Measurements from ENCODE around the gene PRR33.
"Not testable (repeated sequence)": the region's sequence is repeated elsewhere in the genome, so short reads cannot be mapped to it uniquely, and the experiment has no call there.

Gene PRR33

DNA sequence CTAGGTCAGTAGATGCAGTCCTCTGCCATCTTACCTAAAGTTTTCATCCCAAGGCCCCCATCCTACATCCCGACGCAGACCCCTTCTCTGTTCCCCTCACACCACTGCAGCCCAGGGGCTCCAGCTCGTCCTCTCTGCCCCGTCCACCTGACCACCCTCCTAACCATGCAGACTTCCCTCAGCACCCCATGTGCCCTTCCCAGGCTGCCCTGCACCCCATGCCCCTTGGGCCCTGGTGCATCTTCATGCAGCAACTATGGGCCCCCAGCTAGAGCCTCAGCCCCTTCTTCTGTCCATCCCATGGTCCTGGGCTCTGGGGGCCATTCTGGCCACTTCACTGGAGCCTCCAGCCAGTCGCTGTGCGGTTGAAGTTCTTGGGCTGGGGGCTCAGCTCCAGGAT lies 2.9 kb downstream of the PRR33 start:
- DNase-seq, result no peak

DNA sequence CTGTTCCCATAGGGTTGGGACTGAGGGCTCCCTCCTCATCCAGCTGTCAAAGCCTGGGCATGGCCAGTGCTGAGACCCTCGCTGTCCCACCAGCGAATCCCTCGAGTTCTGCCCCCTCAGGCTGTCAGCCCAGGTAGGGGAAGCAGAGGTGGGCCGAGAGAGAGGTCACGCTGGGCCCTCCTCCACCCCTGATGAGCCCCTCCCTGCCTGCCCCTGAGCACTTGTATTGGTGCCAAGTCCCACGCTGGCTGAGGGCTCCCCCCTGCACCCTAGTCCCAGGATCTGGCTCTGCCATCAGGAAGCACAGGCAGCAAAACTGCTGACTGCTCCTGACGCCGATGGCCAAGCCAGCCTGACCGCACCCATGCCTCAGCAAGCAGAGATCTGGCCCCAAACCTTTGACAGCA lies 3.3 kb downstream of the PRR33 start:
- DNase-seq, result no peak

DNA sequence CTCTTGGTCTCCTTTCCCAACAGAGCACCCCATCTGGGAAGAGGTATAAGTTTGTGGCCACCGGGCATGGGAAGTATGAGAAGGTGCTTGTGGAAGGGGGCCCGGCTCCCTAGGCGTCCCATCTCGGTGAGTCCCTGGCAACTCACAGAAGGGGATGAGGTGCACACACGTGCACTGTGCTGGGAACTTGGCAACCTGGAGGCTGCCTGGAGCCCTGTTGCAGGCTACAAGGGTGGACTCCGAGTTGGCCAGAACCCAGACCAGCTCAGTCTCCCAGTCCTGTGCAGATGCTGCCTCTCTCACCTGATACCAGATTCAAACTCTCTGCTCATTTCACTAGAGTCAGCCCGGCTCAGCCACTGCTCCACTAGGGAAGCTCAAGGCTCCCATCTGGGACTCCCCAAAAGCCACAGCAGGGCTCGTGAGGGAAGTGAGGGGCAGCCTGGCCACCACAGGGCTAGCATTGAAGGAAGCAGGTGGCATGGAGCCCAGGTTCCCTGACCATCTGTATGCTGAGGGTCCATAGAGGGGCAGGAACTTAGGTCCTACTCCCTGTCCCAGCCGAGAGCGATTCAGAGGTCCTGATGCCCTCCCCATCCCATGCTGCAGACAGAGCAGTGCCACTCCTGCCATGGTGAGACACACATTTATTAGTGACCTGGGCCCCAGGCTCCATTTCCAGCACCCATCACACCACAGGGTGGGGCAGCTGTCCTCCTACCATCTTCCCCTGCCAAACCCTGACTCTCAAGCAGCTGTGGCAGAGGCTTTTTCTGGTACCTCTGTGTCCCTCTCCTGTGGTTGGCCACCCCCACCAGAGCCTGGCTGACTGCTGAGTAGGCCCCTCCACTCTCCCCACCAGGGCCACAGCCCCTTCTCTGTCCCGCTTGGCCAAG lies 4.0 kb downstream of the PRR33 start:
- no peak for DNase-seq

DNA sequence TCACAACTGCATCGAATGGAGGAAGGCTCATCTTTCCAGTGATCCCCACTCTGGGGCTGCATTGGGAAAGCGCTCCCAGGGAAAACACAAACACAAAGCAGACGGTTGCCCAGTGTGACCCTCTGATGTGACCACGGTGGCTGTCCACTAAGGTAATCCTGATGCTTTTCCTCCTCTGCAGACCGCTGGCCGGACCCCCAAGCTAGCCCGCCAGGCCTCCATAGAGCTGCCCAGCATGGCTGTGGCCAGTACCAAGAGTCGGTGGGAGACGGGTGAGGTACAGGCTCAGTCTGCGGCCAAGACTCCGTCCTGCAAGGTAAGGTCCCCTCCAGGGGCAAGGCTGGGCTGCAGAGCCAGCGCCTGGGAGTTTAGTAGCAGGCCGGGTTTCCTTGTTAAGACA lies 5.1 kb downstream of the PRR33 start:
- DNase-seq, result not testable (repeated sequence)

DNA sequence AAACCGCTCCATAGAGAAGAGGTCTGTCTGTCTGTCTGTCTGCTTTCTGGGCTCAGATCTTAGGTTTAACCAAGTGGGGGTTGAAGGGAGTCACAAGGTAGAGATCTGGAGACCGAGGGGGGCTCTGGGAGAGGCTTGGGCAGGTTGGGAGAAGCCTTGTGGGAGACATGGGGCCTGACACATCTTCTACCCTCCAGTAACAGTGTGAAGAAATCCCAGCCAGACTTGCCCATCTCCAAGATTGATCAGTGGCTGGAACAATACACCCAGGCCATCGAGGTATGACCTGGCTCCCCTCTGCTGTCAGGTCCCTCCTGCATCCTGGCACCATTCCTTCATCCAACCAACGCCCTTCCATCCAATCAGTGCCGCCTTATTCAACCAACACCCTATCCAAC lies 7.4 kb downstream of the PRR33 start:
- no peak for DNase-seq

DNA sequence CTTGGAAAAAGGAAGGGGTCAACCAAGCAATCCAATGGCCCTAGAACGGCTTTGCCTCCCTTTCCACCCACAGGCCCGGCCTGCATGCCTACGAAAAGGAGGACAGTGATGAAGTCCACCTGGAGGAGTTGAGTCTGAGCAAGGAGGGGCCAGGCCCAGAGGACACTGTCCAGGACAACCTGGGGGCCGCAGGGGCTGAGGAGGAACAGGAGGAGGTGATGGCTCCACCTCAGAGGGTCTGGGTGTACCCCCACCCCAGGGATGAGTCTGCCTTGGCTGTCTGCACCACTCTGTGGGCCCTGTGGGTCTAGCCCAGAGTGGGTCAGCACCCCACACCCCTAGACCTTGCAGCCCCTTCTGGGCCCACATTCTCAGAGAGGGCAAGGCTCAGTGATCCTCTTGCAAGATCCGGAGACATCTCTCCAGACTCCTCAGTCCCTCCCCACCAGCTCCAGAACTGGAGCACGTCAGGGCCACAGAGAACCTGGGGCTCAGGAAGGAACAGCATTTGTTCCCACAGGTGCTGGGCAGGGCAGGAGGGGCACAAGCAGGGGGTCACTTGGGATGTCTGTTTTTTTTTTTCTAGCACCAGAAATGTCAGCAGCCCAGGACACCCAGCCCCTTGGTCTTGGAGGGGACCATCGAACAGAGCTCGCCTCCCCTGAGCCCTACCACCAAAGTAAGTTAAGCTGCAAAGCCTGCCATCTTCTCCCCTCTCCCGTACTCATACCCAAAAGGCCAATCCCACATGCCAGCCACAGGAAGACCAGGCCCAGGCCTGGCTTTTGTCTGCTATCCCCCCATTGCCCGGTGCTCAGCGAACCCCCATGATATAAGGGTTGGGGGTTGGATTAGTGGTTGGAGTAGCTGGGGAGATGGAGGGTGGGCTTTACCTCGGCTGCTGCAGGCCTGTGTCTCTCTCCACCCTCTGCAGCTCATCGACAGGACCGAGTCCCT lies 8.1 kb downstream of the PRR33 start:
- DNase-seq, result no peak

DNA sequence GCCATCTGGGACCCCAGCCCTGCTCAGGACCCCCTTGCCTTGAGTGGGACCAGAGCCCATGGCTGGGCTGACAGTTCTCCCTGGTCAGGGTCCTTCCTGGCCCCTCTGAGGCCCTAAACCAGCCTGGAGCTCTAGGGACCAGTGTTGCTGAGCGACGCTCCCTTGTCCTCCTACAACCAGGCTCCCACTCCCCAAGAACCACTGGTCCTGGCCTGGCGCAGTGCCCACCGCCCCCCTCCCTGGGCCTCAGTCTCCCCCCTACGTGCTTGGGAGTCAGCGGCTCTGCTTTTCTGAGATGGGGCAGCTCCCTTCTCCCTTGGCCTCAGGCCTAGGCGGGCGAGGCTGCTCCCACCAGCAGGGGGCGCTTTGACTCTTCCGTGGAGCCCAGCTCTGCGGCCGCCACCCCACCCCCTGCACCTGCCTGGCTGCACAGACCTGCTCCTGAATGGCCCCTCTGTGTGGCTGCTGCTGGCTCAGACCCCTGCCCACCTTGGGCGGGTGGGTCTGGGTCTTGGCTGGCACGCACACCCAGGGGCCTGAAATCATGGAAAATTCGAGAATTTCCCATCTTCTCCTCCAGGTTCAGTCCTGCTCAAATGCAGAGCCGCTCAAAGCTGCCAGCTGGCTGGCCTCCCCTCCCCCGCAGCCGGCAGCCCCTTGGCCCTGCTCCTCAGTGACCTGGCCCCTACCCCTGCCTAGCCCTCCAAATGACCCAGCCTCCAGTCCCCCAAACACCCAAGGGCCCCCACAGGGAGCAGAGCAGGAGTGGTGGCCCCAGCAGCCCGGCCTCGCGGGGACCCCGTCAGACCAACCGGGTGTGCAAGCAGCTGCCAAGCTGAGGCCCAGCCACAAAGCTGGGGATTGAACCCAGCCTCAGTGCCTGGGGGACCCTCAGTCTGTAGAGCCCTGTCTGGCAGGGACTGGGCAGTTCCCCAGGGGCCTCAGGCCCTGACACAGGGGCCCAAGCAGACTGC lies 9.1 kb downstream of the PRR33 start:
- DNase-seq, result no peak

DNA sequence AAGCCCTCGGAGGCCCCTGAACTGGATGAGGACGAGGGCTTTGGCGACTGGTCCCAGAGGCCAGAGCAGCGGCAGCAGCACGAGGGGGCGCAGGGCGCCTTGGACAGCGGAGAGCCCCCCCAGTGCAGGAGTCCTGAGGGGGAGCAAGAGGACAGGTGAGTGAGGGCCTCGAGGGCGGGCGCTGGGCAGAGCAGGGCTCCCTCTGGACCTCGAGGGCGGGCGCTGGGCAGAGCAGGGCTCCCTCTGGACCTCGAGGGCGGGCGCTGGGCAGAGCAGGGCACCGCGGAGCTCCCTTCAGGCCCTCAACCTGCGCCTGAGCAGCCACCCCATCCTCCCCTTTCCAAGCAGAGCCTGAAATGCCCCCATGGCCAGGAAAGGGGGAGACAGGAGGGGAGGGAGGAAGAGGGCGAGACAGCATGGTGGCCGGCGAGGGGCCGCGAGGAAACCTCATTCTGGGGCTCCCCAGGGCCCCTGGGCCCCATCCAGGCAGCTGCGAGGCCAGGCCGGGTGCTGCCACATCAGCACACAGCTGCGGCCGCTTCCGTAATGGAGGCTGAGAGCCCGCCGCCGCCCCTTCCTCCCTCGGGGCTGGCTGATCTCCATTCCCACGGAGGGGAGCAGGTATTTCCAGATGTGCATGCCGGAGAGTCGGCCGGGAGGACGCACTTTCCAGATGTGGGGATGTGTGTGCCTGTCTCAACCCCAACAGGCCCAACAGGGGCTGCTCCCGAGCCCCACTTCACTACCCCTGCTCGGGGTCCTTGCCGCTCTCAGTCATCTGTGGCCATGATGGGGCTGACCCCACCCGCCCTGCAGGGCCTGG lies 10.0 kb downstream of the PRR33 start:
- DNase-seq, result no peak

DNA sequence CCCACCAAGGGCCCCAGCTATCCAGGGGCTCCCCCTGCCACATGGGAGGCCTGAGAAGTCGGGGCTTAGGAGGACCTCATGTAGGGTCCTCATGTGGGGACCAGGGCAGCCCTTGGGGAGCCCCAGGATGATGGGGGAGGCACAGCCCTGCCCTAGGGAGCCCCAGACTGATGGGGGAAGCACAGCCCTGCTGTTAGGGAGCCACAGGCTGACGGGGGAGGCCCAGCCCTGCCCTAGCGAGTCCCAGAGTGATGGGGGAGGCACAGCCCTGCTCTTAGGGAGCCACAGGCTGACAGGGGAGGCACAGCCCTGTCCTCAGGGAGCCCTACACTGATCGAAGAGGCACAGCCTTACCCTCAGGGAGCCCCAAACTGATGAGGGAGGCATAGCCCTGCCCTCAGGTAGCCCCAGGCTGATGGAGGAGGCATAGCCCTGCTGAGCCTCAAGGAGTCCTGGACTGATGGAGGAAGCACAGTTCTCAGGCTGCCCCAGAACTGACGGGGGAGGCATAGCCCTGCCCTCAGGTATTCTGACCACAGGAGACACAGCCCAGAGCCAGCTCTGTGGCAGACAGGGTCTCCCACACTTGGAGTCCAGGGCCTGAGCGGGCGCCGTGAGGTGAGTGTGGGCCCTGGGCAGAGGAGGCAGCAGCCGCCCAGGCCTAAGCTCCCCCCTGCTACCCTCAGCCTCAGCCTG lies 10.8 kb downstream of the PRR33 start:
- no peak for DNase-seq

DNA sequence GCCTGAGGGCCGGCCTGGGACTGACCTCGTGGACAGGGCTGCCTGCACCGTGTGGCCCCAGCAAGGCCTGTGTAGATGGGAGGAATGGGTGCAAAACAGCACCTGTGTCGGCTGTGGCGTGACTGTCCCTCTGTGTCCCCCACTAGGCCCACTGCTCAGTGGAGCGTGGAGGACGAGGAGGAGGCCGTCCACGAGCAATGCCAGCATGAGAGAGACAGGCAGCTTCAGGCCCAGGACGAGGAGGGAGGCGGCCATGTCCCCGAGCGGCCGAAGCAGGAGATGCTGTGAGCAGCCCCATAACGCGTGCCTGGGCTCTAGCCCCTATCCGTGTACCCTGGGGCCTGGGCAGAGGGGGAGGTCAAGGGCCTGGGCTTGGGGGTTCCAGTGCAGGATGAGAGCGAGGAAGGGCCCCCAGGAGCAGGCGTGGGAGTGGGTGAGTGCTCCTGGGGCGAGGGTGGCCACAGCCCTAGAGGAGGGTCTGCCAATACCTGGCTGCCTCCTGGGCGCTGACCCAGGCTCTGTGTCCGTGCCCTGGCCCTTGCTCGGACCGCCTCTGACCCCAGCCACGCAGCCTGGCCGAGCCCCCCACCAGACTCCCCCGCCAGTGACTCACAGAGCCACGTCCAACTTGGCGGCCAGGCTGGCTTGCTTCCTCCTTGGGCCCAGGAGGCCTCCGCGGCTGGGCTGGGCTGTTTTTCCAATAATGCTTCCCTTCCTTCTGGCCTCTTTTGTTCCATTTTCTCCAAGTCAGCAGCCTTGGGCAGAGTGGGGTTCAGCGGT lies 11.6 kb downstream of the PRR33 start:
- no peak for DNase-seq

DNA sequence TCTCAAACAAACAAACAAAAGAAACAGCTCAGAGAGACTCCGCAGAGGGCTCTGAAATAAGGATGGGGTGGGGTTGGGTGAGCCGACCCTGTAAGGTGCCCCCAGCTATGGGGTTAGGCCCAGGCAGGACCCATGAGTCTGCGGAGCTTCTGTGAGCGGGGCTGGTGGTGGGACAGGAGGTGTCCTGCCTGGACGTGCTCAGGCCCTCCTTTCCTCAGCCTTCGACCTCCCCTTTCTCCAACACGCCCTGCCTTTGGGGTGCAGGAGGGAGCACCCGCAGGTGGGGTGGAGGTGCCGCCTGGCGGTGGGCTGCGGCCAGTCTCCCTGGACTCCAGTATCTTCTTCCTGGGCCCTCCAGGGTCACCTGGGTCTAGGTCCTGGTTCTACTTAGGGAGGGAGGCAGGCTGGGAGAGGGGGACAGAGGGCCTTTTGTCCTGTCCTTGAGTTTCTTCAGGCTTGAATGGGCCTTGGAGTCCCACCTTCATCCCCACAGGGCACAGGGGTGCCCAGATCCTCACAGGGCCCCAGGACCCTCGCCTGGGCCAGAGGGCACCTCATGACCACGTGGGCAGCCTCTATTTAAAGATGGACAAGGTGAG lies 12.3 kb downstream of the PRR33 start:
- no peak for DNase-seq

DNA sequence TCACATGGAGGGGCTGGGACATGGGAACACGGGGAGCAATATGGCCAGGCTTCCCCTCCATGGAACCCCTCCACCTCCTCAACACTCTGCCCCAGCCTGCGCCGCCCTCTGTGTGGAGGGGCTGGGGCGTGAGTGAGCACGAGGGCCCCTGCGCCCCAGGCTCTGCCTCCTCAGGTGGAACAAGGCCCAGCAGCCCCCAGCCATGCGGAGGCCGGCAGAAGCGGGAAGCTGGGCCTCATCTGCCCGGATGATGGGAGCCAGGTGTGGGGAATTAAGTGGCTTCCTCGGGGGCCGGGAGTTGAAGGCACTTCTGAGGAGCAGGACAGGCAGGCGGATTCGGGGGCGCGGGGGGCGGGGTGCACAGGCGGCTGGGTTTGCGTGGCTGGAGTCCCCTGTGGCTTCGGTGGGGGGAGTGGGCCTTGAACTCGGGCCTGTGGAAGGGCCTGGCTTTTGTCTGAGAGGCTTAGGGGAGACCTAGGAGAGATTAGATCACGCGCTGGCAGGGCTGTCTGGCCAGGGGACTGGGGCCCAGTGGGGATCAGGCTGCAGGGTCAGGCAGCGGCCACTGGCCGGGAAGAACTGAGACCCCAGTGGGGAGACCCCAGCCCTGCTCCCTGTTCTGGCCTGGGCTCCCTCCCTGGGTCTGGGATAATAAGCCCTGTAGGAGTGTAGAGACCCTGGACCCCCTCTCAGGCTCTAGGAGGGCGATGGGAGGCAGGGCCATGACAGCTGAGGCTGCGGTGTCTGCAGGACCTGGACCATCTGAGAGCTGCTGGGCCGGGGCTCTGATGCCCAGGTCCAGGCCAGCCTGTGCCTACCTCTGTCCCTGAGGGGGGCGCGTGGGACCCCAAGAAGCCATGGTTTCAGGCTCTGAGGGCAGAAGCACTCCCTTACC lies 13.3 kb downstream of the PRR33 start:
- DNase-seq, result no peak

DNA sequence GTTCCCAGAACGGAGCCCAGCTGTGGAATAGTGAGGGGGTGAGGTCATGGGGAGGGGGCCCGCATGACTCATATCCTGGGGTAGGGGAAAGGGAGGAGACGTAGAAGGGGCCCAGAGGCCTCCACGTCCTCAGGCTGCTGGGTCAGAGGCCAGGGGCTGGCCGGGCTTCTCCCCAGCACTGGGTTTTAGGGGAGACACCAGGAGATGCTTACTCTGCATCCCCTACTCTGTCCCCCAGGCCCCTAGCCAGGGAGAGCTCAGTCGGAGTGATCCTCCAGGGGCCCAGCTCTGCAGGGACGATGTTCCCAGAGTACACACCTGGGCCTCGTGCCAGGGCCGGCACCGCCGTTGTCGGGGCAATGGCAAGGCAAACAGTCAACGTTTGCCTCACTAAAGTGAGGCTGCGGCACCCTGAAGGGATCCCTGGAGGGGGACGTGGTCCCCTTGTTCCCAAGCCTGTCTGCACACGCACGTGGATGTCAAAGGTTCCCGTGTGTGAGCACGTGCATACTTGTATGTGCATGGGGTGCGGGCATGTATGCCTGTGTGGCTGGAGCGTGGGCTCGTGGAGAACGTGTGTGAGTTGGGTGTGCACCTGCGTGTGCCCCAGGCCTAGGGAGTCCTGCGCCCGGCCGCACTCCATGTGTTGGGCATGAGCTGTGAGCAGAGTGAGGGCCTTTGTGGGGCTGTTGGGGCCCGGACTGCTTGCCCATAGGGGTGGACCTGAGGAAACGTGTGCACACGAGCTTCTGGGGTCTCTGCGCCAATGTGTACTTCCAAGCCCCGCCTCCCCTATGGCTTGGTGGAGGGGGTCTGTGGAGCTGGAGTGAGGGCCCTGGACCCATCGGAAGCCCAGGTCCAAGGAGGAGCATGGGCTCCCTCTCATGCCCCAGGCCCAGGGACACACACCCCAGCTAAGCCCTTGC lies 14.2 kb downstream of the PRR33 start:
- no peak for DNase-seq

DNA sequence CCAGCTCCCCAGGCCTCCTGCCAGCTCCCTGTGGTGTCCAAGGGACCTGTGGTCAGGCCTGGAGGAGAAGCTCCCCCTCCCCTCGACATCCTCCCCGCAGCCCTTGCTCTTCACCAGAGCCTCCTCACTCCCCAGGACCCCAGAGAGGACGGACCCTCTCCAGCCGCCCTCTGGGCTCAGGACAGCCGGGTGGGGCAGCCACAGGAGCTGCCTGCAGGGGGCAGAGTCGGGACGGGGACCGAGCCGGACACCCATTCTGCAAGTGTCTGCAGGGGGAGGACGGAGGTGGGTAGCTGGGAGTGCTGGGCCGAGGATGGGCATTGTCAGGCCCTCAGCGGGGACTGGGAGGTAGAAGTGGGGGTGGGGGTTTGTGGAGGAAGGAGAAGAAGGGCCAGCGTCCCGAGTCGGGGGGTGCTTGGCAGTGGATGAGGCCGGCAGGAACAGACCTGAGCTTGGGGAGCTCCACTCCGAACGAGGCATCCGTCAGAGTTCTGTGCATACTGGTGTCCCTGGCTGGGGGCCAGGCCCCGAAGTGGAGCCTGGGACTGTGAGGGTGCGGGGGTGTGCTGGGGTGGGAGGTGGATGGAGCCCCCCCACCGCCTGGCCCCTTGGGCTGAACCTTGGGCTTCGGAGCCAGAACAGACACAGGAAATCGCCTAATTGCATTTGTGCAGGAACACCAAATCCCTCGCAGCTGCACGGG lies 15.2 kb downstream of the PRR33 start:
- no peak for DNase-seq

DNA sequence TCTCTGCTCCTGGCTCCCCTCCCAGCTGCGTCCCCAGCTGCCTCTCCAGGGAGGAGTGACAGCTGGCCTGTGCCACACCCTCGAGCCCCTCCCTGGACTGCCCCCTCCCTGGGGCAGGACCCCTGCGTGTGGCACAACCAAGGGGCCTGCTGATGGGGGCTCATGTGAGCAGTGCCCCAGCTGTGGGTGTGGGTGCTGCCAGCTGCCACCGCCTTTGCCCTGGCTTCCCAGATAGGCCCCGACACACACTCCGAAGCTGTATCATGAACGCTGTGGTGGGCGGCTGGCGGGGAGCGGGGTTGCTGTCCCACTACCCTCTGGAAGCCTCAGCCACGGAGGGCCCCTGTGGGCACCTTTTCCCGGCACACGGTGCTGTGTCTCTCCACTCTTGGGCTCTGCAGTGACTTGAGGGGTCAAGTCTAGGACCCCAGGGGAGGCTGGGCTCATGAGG lies 15.8 kb downstream of the PRR33 start:
- not testable (repeated sequence) for DNase-seq

DNA sequence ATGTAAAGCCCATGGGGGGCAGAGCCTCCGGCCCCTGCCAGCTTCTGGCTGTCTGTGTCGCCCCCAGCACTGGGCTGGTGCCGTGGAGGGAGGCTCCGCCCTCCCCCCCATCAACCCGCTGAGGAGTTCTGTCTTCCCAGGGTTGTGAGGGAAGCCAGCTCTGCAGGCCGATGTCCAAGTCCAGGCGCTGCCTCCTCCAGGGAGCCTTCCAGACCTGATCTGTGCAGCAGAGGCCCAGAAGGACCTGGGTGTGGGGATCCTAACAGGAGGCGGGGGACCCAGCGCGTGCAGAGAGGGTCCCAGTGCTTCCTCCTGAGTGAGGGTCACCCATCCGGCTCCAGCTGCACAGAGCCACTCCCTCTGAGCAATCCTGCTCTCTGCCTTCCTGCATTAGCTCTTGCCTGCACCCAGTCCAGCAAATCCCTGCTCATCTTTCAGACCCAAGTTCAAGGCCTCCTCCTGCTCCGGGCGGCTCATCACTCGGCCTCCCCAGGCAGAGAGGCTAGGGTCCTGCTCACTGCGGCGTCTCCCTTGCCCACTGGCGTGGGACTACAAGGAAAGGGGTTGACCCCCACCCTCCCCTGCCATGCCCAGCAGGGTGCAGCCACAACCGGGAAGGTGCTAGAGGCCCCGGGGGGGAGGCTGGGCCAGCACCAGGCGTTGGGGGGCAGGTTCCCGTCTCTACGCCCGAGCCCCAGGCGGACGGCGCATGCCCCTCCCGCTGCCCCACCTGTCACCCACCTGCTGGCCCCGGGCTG lies 16.4 kb downstream of the PRR33 start:
- no peak for DNase-seq
